Mesothelial cell of epicardium (in vitro differentiated cells): ENCODE data around the gene SLCO3A1. TPM values are rescaled to one million over a fixed set of nuclear protein-coding genes. Genes with fewer than 3 reads are reported as not detected.

Experiments used
- DNase-seq, 2 experiments: peaks; one replicate each; pipeline ENCODE4 v3.0.0; 2021; ENCODE audit warnings: low spot score in 2 of 2; ENCODE audit not compliant: unreplicated experiment in 2 of 2
- H3K27ac Mint-ChIP-seq: 2 replicates; pipeline ENCODE4 v1.8.0; 2021; ENCODE audit warnings: mixed read lengths
- H3K27me3 Mint-ChIP-seq: 2 replicates; pipeline ENCODE4 v1.8.0; 2021; ENCODE audit warnings: low read depth, mixed read lengths
- H3K36me3 Mint-ChIP-seq: 2 replicates; pipeline ENCODE4 v1.8.0; 2021; ENCODE audit warnings: mixed read lengths
- H3K4me1 Mint-ChIP-seq: 2 replicates; pipeline ENCODE4 v1.8.0; 2021; ENCODE audit warnings: mixed read lengths
- H3K4me3 Mint-ChIP-seq: 2 replicates; pipeline ENCODE4 v1.8.0; 2021; ENCODE audit warnings: mild to moderate bottlenecking, moderate library complexity, mixed read lengths
- H3K9me3 Mint-ChIP-seq: 2 replicates; pipeline ENCODE4 v1.8.0; 2021; ENCODE audit warnings: mixed read lengths
- total RNA-seq: library from RNA; stranded (reverse); gene quantifications from 3 replicates; pipeline ENCODE4 v1.2.1, GENCODE V29; 2021
- TF ChIP-seq, protein P1 (sequence below): fragments of 200-600 bp; sonication (generic); IDR thresholded peaks from one replicate; pipeline ENCODE4 v1.5.0; 2021; ENCODE audit warnings: antibody characterized with exemption; ENCODE audit not compliant: unreplicated experiment

The SLCO3A1 gene
- total RNA-seq, 1 donor from 2014 or later, result 1.9 TPM

DNA sequence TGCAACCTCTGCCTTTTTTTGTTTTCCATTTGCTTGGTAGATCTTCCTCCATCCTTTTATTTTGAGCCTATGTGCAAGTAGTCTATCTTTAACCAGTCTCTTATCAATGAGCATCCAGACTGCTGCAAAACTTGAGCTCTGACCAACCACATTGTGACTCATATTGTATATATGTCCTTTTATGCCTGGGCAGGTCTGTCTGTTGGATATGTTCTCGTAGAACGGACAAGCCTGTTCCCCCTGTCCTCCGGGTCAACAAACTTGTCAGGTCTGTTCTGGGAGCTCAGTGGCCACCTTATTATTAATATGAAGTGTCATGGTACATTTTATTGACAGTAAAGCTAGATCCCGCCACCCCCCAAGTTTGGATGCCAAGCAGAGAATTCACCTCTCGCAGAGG is 287.3 kb downstream of the SLCO3A1 start:
- H3K27me3 Mint-ChIP-seq, result peaks cover 6% of the 10 kb centered on the region
- peaks cover 15% of the 10 kb centered on the region for H3K4me1 Mint-ChIP-seq
- no peak overlapping the region for H3K27ac Mint-ChIP-seq
- no peak for DNase-seq
- no peaks in the 10 kb centered on the region for H3K36me3 Mint-ChIP-seq
- H3K4me3 Mint-ChIP-seq, result no peak overlapping the region
- no peaks in the 10 kb centered on the region for H3K9me3 Mint-ChIP-seq
- TF ChIP-seq, protein P1, sequence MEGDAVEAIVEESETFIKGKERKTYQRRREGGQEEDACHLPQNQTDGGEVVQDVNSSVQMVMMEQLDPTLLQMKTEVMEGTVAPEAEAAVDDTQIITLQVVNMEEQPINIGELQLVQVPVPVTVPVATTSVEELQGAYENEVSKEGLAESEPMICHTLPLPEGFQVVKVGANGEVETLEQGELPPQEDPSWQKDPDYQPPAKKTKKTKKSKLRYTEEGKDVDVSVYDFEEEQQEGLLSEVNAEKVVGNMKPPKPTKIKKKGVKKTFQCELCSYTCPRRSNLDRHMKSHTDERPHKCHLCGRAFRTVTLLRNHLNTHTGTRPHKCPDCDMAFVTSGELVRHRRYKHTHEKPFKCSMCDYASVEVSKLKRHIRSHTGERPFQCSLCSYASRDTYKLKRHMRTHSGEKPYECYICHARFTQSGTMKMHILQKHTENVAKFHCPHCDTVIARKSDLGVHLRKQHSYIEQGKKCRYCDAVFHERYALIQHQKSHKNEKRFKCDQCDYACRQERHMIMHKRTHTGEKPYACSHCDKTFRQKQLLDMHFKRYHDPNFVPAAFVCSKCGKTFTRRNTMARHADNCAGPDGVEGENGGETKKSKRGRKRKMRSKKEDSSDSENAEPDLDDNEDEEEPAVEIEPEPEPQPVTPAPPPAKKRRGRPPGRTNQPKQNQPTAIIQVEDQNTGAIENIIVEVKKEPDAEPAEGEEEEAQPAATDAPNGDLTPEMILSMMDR, result no peak

- no peak for DNase-seq
- TF ChIP-seq, protein P1, result no peak
- H3K27ac Mint-ChIP-seq, result no peak overlapping the region
- H3K36me3 Mint-ChIP-seq, result no peaks in the 10 kb centered on the region
- H3K4me3 Mint-ChIP-seq, result no peak overlapping the region
- no peaks in the 10 kb centered on the region for H3K9me3 Mint-ChIP-seq
- peaks cover 6% of the 10 kb centered on the region for H3K27me3 Mint-ChIP-seq
- H3K4me1 Mint-ChIP-seq, result peaks cover 20% of the 10 kb centered on the region
Measured at GRCh38 chr15:92141607-92142006, 288.1 kb downstream of the SLCO3A1 start.

- Mint-ChIP-seq H3K36me3 (no peaks in the 10 kb centered on the region), H3K4me1 (peaks cover 29% of the 10 kb centered on the region), H3K27me3 (peaks cover 6% of the 10 kb centered on the region), H3K9me3 (no peaks in the 10 kb centered on the region), H3K27ac (no peak overlapping the region), H3K4me3 (no peak overlapping the region)
- DNase-seq, result no peak
- TF ChIP-seq, protein P1, result no peak
Measured at GRCh38 chr15:92142242-92143232, 289.0 kb downstream of the SLCO3A1 start.

GRCh38 chr15:92143765-92144164 is 290.3 kb downstream of the SLCO3A1 start:
- no peak overlapping the region for H3K4me3 Mint-ChIP-seq
- H3K27ac Mint-ChIP-seq, result no peak overlapping the region
- TF ChIP-seq, protein P1, result no peak
- no peak for DNase-seq
- H3K27me3 Mint-ChIP-seq, result peaks cover 6% of the 10 kb centered on the region
- no peaks in the 10 kb centered on the region for H3K36me3 Mint-ChIP-seq
- peaks cover 37% of the 10 kb centered on the region for H3K4me1 Mint-ChIP-seq
- no peaks in the 10 kb centered on the region for H3K9me3 Mint-ChIP-seq

DNA sequence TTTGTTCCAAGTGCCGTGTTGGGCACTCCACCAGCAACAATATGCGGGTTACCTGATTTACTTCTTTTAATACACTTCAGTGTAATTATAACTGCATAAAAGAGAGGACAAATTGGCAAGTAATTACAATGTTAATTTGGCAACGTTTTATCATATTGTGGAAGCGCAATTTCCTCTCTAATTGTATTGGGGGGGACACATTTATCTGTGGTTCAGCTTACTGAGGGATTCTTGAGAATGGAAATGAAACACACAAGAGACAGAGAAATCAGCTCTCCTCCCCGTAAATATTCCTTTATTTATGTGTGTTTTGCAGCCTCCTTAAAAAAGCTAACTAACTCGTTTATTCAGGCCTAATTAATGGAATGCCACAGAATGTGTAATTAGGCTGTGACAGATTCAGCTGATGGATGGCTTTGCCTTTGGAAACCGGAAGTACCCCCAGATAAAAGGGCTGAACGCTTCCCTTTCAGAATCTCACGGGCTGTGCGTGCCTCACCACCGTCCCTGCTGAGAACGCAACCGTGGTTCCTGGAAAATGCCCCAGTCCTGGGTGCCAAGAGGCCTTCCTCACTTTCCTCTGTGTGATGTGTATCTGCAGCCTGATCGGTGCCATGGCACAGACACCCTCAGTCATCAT is 293.1 kb downstream of the SLCO3A1 start:
- Mint-ChIP-seq H3K36me3 (no peaks in the 10 kb centered on the region), H3K4me3 (no peak overlapping the region)

More for the DNA sequence above, 293.1 kb downstream of the SLCO3A1 start:
- Mint-ChIP-seq H3K9me3 (no peaks in the 10 kb centered on the region), H3K27me3 (peaks cover 4% of the 10 kb centered on the region), H3K27ac (peak overlapping the region; percentile 92), H3K4me1 (peaks cover 65% of the 10 kb centered on the region)
- DNase-seq, result no peak
- TF ChIP-seq, protein P1, result no peak
